MCF 10A (cell line): ENCODE measurements around the gene TMCC1. TPM values are rescaled to one million over a fixed set of nuclear protein-coding genes. Genes with fewer than 3 reads are reported as not detected.
A peak's percentile ranks its signal among the peaks of the same experiment; 100 is the strongest.

Source experiments
- BruUV-seq: library from RNA; stranded (reverse); fragments of 400-500 nt; replicated peaks from 2 replicates; lab custom pipeline; 2021; lab: Mats Ljungman, UMichigan
- CTCF ChIA-PET: fragments of 300-600 bp; sonication (Branson Sonifier 250); formaldehyde crosslinking; extraction: SDS; loops from one replicate; lab custom pipeline; 2021; ENCODE audit warnings: antibody characterized with exemption, inconsistent platforms; lab: Yijun Ruan, JAX
- POLR2A ChIA-PET: fragments of 300-600, 350-650 bp; sonication (Branson Sonifier 250); formaldehyde crosslinking; extraction: SDS; loops from one replicate; lab custom pipeline; 2020; ENCODE audit warnings: antibody characterized with exemption, inconsistent platforms; lab: Yijun Ruan, JAX
- DNase-seq: peaks from one replicate; pipeline ENCODE4 v3.0.0-alpha.2; 2018; ENCODE audit not compliant: unreplicated experiment
- H3K27ac Mint-ChIP-seq: one replicate; pipeline ENCODE4 v1.8.0; 2022; ENCODE audit warnings: mild to moderate bottlenecking, low read depth, mixed read lengths; ENCODE audit not compliant: unreplicated experiment
- H3K27me3 Mint-ChIP-seq: one replicate; pipeline ENCODE4 v1.8.0; 2022; ENCODE audit warnings: mixed read lengths; ENCODE audit not compliant: insufficient read depth, unreplicated experiment
- H3K36me3 Mint-ChIP-seq: one replicate; pipeline ENCODE4 v1.8.0; 2022; ENCODE audit warnings: mild to moderate bottlenecking, moderate library complexity, mixed read lengths; ENCODE audit not compliant: insufficient read depth, unreplicated experiment
- H3K4me1 Mint-ChIP-seq: one replicate; pipeline ENCODE4 v1.8.0; 2022; ENCODE audit warnings: mixed read lengths; ENCODE audit not compliant: insufficient read depth, unreplicated experiment
- H3K4me3 Mint-ChIP-seq: one replicate; pipeline ENCODE4 v1.8.0; 2022; ENCODE audit warnings: mild to moderate bottlenecking, moderate library complexity, mixed read lengths; ENCODE audit not compliant: unreplicated experiment
- H3K9me3 Mint-ChIP-seq: one replicate; pipeline ENCODE4 v1.8.0; 2022; ENCODE audit warnings: mixed read lengths; ENCODE audit not compliant: unreplicated experiment
- CTCF ChIP-seq: fragments of 200-600 bp; IDR thresholded peaks from one replicate; pipeline ENCODE4 v1.8.0; 2022; ENCODE audit warnings: antibody characterized with exemption, mild to moderate bottlenecking; ENCODE audit not compliant: unreplicated experiment
- intact Hi-C: fragments of 100-400 bp; cut with micrococcal nuclease; formaldehyde crosslinking; loops from 2 replicates; pipeline ENCODE4 v1.14.1; 2022
- total RNA-seq: library from RNA; stranded (reverse); gene quantifications from 2 replicates; pipeline ENCODE4 v1.2.3, GENCODE V29; 2022

TMCC1 gene
- total RNA-seq, 1 experiment from 2014 or later: 31.2 TPM

- H3K36me3 Mint-ChIP-seq: no peaks in the 10 kb centered on the region
- CTCF ChIA-PET: interaction anchor here (0.6 kb wide), 1 partner anchor 10 kb away, joined by 3 read pairs; no protein-coding TSS in a partner anchor
- H3K4me3 Mint-ChIP-seq: peak overlapping the region; percentile 5
- no peaks in the 10 kb centered on the region for H3K9me3 Mint-ChIP-seq
- intact Hi-C loops: loop anchor here (2.0 kb wide), 1 partner anchor 118 kb away; no protein-coding TSS in a partner anchor
- DNase-seq: peak; percentile 45
- no peaks in the 10 kb centered on the region for H3K27me3 Mint-ChIP-seq
- no TSS peak for BruUV-seq
- POLR2A ChIA-PET: interaction anchor here (1.0 kb wide), 2 partner anchors 18 to 122 kb away, joined by 3 to 4 read pairs; no protein-coding TSS in a partner anchor
- no peak for TF ChIP-seq CTCF
- H3K4me1 Mint-ChIP-seq: peaks cover 6% of the 10 kb centered on the region
- no peak overlapping the region for H3K27ac Mint-ChIP-seq
Observed at GRCh38 chr3:129608087-129608935, 285.2 kb downstream of the TMCC1 start.

- H3K27ac Mint-ChIP-seq: no peak overlapping the region
- TF ChIP-seq CTCF: no peak
- no peak for DNase-seq
- no peaks in the 10 kb centered on the region for H3K9me3 Mint-ChIP-seq
- no peaks in the 10 kb centered on the region for H3K36me3 Mint-ChIP-seq
- ChIA-PET CTCF (interaction anchor here (0.6 kb wide), 1 partner anchor 115 kb away, joined by 4 read pairs; no protein-coding TSS in a partner anchor), POLR2A (no interaction called here)
- intact Hi-C loops: loop anchor here (2.0 kb wide), 1 partner anchor 117 kb away; no protein-coding TSS in a partner anchor
- BruUV-seq: no TSS peak
- H3K27me3 Mint-ChIP-seq: no peaks in the 10 kb centered on the region
- peak overlapping the region; percentile 87 for H3K4me3 Mint-ChIP-seq
- H3K4me1 Mint-ChIP-seq: peaks cover 6% of the 10 kb centered on the region
Observed at GRCh38 chr3:129607391-129608068, 286.0 kb downstream of the TMCC1 start.

- intact Hi-C loops: no loop called here
- DNase-seq: no peak
- Mint-ChIP-seq H3K4me1 (peaks cover 6% of the 10 kb centered on the region), H3K27me3 (no peaks in the 10 kb centered on the region), H3K4me3 (peak within 1 kb of the TSS; percentile 87), H3K36me3 (no peaks in the 10 kb centered on the region), H3K9me3 (no peaks in the 10 kb centered on the region), H3K27ac (no peak within 1 kb of the TSS)
- CTCF ChIA-PET: interaction anchor here (0.6 kb wide), 1 partner anchor 114 kb away, joined by 4 read pairs; no protein-coding TSS in a partner anchor
- POLR2A ChIA-PET: no interaction called here
- BruUV-seq: no TSS peak
- TF ChIP-seq CTCF: no peak
Observed at GRCh38 chr3:129606636-129607390, 286.7 kb downstream of the TMCC1 start, which contains the start of gene PLXND1. TSS of gene PLXND1 (minus strand) at chr3:129606676. CDS start at chr3:129606639, 37 bp downstream.
